Loucy (cell line): ENCODE measurements around the gene NOTCH1.

Experiments
- H2AFZ ChIP-seq: fragments of 200-600 bp; sonication (generic); 2 replicates; pipeline ENCODE4 v1.6.0; 2016; ENCODE audit warnings: antibody characterized with exemption, mild to moderate bottlenecking, low read length, moderate library complexity
- H3F3A ChIP-seq: fragments of 200-600 bp; 2 replicates; pipeline ENCODE4 v1.6.0; 2016; ENCODE audit warnings: antibody characterized with exemption, low read depth, mild to moderate bottlenecking
- H3K27me3 ChIP-seq: fragments of 200-600 bp; sonication (generic); 2 replicates; pipeline ENCODE4 v1.6.1; 2014; ENCODE audit warnings: low read length, mild to moderate bottlenecking; ENCODE audit not compliant: insufficient read depth, poor library complexity, severe bottlenecking
- H3K36me3 ChIP-seq: fragments of 200-600 bp; sonication (generic); 2 replicates; pipeline ENCODE4 v1.6.1; 2016; ENCODE audit warnings: low read length; ENCODE audit not compliant: insufficient read depth
- H3K4me1 ChIP-seq: fragments of 200-600 bp; sonication (generic); 2 replicates; pipeline ENCODE4 v1.5.1; 2014; ENCODE audit warnings: low read length, mild to moderate bottlenecking; ENCODE audit not compliant: insufficient read depth, poor library complexity, severe bottlenecking
- H3K4me2 ChIP-seq: fragments of 200-600 bp; sonication (generic); 2 replicates; pipeline ENCODE4 v1.6.0; 2014; ENCODE audit warnings: antibody characterized with exemption, low read length, low read depth, mild to moderate bottlenecking; ENCODE audit not compliant: poor library complexity, severe bottlenecking
- H3K4me3 ChIP-seq: fragments of 200-600 bp; sonication (generic); 2 replicates; pipeline ENCODE4 v1.5.1; 2014; ENCODE audit warnings: low read length, mild to moderate bottlenecking, mixed read lengths; ENCODE audit not compliant: poor library complexity, severe bottlenecking
- H3K79me2 ChIP-seq: fragments of 200-600 bp; sonication (generic); 2 replicates; pipeline ENCODE4 v1.6.1; 2014; ENCODE audit warnings: low read length; ENCODE audit not compliant: insufficient read depth
- H3K9ac ChIP-seq: fragments of 200-600 bp; sonication (generic); 2 replicates; pipeline ENCODE4 v1.6.0; 2014; ENCODE audit warnings: mild to moderate bottlenecking, low read depth, low read length, moderate library complexity; ENCODE audit not compliant: poor library complexity, severe bottlenecking
- H3K9me2 ChIP-seq: fragments of 200-600 bp; sonication (generic); replicated peaks from 2 replicates; pipeline ENCODE4 v1.6.1; 2016; ENCODE audit warnings: low read depth, low read length, mixed read lengths
- H3K9me3 ChIP-seq: fragments of 200-600 bp; sonication (generic); 2 replicates; pipeline ENCODE4 v1.6.1; 2014; ENCODE audit warnings: mild to moderate bottlenecking, antibody characterized with exemption, low read length, low read depth; ENCODE audit not compliant: insufficient read depth
- H4K20me1 ChIP-seq: fragments of 200-600 bp; sonication (generic); 2 replicates; pipeline ENCODE4 v1.6.0; 2014; ENCODE audit warnings: antibody characterized with exemption, low read length, mild to moderate bottlenecking; ENCODE audit not compliant: insufficient read depth, poor library complexity, severe bottlenecking
- CTCF ChIP-seq: fragments of 200-600 bp; sonication (generic); conservative IDR thresholded peaks from 2 replicates; pipeline ENCODE4 v1.5.1; 2014; ENCODE audit warnings: mild to moderate bottlenecking, antibody characterized with exemption, low read length
- EZH2phosphoT487 ChIP-seq: fragments of 200-600 bp; IDR thresholded peaks from 2 replicates; pipeline ENCODE4 v1.6.1; 2018; ENCODE audit warnings: antibody characterized with exemption, mild to moderate bottlenecking, moderate library complexity, borderline replicate concordance

NOTCH1 gene

DNA sequence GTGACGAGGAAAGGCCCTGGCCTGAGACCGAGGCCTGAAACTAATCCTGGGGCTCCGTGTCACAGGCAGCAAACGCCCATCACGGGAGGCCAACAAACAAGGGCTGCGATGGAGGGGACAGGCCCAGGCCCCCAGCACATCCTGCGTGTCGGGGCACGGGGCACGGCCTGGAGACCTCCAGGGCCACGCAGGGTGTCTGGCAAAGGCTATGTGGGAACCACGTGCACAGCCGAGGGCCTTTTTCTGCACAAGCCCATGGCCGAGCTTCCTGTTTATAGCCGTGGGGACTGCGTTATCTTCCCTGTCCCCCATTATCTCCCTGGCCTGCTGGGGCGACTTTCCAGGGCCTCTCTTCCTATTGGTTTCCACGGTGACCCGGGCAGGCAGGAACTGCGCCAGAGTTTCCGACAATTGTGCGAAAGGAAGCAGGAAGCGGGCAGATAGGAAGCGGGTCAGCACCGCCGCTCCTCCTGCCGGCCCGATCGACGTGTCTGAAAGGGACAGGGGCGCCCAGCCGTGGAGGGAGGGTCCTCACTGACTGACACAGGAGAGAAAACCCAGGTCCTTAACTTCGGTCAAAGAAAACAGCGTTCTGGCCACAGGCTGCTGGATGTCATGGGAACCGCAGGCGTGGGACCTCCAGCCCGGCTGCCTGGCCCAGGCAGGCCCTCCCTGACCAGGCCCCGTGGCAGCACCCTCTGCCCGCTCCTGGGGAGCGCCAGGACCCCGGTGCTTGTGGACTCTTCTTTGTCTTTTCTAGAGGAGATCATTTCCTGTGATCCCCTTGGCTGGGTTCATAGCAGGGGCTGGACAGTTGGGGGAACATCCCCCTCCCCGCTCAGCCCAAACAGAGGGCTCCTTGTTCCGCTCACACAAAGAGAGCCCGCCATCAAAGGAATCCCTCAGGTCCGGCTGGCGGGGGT, 33.9 kb downstream of the NOTCH1 start:
- H3K36me3 ChIP-seq: peaks cover 5% of the 10 kb centered on the region; the same call in 1 of the 2 replicates
- no peak overlapping the region for H3K4me2 ChIP-seq
- H3K9ac ChIP-seq: no peak overlapping the region
- H3K4me3 ChIP-seq: no peak overlapping the region
- no peaks in the 10 kb centered on the region for H3K9me2 ChIP-seq
- no peaks in the 10 kb centered on the region for H3K4me1 ChIP-seq
- no peaks in the 10 kb centered on the region for H3K79me2 ChIP-seq
- no peak for TF ChIP-seq EZH2phosphoT487
- TF ChIP-seq CTCF: no peak
- H3K9me3 ChIP-seq: no peaks in the 10 kb centered on the region
- no peaks in the 10 kb centered on the region for H4K20me1 ChIP-seq
- H3K27me3 ChIP-seq: no peaks in the 10 kb centered on the region
- H2AFZ ChIP-seq: no peak overlapping the region
- no peaks in the 10 kb centered on the region for H3F3A ChIP-seq

- H2AFZ ChIP-seq: no peak overlapping the region
- H3K9me2 ChIP-seq: no peaks in the 10 kb centered on the region
- no peaks in the 10 kb centered on the region for H3K27me3 ChIP-seq
- no peaks in the 10 kb centered on the region for H3K4me1 ChIP-seq
- H3K79me2 ChIP-seq: no peaks in the 10 kb centered on the region
- no peaks in the 10 kb centered on the region for H3K9me3 ChIP-seq
- no peaks in the 10 kb centered on the region for H3F3A ChIP-seq
- no peak overlapping the region for H3K4me3 ChIP-seq
- H3K36me3 ChIP-seq: peaks cover 5% of the 10 kb centered on the region; the same call in 1 of the 2 replicates
- TF ChIP-seq EZH2phosphoT487: no peak
- TF ChIP-seq CTCF: no peak
- H3K9ac ChIP-seq: no peak overlapping the region
- no peak overlapping the region for H3K4me2 ChIP-seq
- H4K20me1 ChIP-seq: no peaks in the 10 kb centered on the region
Measured at GRCh38 chr9:136511144-136511669, 34.6 kb downstream of the NOTCH1 start.

- Histone ChIP-seq H3K4me1 (no peaks in the 10 kb centered on the region), H3F3A (no peaks in the 10 kb centered on the region), H3K36me3 (peaks cover 5% of the 10 kb centered on the region; the same call in 1 of the 2 replicates), H3K9me2 (no peaks in the 10 kb centered on the region), H3K4me2 (no peak overlapping the region), H3K79me2 (no peaks in the 10 kb centered on the region), H3K9me3 (no peaks in the 10 kb centered on the region), H3K9ac (no peak overlapping the region), H3K4me3 (no peak overlapping the region), H3K27me3 (no peaks in the 10 kb centered on the region), H2AFZ (no peak overlapping the region), H4K20me1 (no peaks in the 10 kb centered on the region)
- no peak for TF ChIP-seq CTCF
- no peak for TF ChIP-seq EZH2phosphoT487
Measured at GRCh38 chr9:136510561-136510960, 35.3 kb downstream of the NOTCH1 start.
